GM19397 (cell line): ENCODE data around the gene LRMDA.

ENCODE experiments used
- ATAC-seq: cut with Tn5 transposase; IDR thresholded peaks from one replicate; pipeline ENCODE4 v1.9.1; 2021; ENCODE audit warnings: mild to moderate bottlenecking, moderate library complexity; ENCODE audit not compliant: unreplicated experiment

LRMDA gene

DNA sequence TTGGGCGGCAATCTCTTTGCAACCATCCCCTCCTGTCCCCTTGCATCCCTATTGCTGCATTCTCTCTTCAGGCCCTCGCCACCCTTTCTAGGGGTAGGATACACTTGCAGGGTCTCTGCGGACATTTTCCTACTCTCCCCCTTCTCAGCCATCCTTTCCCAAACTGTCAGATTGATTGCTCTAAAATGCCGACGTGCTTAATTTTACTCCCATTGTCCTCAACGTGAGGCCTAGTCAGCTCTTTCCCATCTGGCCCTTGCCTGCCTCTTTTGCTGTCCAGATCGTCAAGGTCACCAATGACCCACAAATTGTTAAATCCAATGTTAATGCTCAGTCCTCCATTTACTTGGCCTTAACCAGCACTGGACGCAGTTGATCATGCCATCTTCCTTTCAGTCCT is 12.7 kb upstream of the LRMDA start:
- no peak for ATAC-seq

DNA sequence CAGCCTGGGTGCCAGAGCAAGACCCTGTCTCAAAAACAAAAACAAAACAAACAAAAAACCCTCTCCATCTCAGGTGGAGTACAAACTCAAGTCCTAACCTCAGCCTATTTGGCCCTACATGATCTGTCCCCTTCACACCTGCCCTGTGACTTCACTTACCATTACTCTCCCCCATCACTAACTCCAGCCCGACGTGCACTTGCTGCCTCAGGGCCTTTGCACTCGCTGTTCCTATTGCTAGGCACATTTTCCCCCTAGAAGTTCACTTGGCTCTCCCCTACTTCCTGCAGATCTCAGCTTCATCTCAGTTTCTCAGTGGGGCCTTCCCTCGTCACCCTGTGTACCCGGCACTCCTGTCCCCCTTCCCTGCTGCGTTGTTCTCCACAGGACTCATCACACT is 8.5 kb upstream of the LRMDA start:
- ATAC-seq, result no peak

DNA sequence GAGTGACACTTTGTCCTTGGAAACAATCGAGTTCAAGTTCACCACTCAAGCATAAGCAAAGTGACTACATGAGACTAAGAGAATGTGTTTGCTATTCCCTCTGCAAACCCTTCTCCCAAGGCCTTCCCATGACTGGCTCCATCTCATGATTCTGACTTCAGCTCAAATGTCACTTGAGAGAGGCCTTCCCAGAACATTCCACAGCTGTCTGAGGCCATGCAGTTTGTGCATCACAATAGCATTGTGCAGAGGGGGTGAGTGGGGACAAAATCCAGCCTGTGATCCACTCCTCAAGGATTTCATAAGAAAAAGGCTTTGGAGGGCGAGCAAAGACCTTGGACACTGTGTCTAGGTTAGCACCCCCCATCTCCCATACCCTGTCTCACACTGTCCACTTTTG is 6.9 kb upstream of the LRMDA start:
- ATAC-seq, result no peak

DNA sequence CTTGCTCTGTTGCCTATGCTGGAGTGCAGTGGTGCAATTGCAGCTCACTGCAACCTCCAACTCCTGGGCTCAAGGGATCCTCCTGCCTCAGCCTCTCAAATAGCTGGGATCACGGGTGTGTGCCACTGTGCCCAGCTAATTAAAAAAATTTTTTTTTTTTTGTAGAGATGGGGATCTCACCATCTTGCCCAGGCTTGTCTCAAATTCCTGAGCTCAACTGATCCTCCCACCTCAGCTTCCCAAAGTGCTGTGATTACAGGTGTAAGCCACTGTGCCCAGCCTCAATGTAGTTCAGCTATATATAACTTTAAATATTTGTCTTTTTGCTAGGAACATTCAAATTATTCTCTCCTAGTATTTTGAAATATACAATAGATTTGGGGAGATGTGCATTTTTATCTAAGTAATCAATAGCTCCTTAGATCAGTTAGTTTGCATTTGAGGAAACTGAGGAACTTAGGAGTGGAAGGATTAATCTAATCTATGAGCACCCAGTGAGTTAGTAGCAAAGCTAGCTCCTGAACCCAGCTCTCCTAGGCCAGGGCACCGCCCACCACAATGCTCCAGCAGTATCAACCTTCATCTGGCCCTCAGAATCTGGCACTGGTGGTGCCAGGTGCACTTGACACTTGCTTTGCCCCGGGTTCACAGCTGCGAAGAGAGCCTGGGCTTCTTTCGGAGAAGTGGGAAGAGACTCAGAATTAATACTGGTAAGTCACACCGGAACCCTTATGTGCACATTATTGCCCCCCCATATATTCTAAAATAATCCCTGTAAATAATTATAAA is 5.9 kb upstream of the LRMDA start:
- ATAC-seq, result no peak

DNA sequence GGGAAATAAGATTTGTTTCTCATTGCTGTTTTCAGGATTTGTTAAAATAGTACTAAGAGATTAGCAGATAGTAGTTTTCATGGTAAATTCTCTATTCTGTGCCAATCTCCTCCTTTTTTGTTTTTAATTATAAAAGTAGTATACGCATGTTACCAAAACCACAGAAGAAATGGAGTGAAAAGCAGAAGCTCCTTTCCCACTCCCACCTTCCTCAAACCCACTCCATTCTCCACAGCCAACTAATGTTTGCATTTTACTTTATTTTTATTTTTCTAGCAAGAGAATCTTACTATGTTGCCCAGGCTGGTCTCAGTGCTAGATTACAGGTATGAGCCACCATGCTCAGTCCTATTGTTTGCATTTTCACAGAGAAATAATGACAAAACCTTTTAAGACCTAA is 4.5 kb upstream of the LRMDA start:
- ATAC-seq, result no peak

DNA sequence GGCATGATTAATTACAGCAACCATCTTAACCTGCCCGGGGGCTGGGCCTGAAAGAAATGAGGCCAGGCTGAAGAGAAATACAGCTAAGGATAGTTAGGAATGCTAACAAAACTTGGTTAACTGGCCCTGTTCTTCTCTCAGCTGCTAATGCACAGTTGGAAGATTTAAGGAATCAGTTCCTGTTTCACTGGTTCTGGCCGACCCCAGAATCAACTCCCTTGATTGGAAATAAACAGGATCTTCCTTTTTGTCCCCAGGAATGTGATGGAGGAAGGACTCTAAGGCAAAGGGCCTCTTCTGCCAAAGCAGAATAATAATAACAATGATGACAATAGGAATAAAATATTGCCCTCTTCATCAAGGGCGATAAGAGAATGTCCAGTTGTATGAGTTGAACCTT is 3.5 kb upstream of the LRMDA start:
- ATAC-seq, result no peak

DNA sequence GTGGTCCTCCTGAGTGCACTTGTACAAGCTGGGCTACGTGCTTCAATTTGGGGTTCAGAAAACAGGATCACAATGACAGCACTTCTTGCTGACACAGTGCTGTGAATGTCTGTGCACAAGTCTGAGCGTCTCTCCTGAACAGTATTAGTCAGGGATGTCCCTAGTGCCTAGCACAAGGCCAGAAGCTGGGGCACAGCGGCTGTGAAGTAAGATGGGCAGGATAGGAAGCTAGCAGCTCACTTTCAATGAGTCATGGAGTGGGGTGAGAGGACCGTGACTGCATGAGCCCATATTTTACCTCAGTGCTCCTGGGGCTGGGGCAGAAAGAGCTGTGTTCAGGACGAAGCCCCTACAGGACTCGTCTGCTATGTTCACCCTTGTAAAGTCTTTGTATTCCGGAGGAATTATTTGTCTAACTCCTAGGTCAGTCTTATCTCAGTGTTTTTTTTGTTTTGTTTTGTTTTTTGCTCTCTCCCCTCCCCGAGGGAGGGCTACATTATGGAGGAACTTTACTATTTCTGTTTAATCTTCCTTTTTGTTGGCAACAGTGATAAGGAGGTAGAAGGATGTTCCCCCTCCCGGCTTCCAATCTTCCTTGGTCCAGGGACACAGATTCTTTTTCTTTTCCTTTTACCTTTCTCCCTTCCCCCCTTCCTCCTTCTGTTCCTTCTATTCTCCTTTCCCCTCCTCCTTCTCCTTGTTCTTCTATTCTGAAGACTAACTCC is 2.8 kb upstream of the LRMDA start:
- no peak for ATAC-seq

DNA sequence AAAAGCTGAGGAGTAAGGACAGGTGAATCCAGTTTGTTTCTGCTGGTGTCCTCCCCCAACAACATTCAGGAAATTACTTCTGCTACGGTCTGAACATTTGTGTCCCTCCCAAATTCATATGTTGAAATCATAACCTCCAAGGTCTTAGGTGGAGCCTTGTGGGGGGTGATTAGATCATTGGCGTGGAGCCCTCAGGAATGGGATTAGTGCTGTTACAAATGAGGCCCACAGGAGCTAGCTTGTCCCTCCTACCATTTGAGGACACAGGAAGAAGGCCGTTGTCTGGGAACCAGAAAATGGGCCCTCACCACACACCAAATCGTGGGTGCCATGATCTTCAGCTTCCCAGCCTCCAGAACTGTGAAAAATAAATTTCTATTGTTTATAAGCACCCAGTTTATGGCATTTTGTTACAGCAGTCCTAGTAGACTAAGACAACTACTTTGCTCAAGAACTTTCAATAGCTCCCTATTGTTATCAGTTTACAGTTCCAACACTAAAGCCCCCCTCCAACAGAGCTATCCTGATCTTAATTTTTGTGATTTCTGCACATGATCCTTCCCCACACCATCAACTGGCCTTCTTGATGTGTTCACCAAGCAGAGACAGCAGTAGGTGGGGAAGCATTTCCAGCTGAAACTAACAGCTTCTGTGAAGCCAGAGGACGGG is 2.1 kb upstream of the LRMDA start:
- ATAC-seq, result no peak

DNA sequence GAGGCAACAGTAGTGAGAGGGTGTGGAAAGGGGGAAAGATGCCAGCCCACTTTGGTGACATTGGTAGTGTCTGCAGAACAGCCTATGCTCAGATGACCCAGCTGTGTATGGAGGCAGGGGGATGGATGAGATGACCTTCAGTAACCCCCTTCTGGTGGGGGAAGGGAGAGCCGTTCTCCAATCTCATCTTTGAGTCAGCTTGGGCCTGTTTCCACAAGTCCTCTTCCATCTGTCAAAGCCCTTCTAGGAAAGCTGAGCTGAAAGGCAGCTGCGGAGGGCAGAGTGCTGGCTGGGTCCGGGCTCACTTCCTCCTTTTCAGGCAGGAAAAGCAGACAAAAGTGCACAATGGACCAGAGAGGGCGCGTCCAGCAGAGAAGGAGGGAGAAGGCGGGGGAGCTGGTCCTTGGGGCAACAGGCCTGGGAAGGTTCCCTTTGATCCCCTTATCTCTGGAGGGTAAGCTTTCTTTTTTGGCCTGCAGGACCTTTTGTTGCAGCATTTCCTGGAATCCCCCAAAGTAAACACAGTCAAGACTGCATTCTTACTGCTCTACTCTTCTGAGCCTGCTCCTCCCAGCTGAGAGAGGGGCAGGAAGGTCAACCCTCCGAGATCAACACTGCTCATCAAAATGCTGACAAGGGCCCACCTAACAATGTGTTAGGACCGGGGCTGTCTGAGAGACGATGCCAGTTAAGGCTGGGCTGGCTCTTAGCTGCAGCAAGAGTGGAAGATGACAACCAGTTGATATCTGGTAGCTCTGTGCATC is 1.2 kb upstream of the LRMDA start:
- ATAC-seq, result peak; percentile 38

DNA sequence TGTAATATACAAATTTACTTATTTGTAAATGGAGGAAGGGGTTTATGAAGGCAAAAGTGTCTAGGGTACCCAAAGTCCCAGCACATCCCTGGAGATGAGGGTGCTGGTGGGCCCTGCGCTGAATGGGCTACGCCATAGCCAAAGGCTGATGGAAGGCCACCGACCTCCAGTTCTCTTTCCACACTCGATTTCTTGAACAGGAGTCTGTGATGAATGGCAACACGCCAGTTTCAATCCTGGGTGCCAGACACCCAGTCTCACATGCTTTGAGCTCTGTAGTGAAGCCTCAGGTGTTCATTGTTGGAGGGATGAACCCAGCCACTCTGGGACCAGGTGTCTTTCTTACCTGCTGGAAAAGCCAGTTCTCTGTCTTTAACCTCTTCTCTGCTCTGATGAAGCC is 752 bp downstream of the LRMDA start:
- no peak for ATAC-seq

DNA sequence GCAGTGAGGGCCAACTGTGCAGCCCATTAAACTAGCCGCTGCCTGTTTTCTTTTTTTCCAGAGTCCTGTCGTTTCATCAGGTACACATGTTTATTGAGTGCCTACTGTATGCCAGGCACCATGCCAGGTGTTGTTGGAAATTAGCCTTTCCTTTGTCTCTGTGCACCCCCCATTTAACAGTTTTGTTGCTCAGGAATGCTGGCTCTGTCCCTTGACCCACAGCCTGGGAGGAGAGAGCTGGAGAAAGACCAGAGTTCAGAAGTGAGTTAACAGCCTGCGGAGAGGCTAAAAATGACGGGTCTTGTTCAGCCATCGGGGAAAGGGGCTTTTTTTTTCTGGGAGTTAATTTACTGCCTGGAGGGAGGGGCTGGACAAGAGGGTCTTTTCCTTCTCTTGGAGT is 1.3 kb downstream of the LRMDA start:
- no peak for ATAC-seq

DNA sequence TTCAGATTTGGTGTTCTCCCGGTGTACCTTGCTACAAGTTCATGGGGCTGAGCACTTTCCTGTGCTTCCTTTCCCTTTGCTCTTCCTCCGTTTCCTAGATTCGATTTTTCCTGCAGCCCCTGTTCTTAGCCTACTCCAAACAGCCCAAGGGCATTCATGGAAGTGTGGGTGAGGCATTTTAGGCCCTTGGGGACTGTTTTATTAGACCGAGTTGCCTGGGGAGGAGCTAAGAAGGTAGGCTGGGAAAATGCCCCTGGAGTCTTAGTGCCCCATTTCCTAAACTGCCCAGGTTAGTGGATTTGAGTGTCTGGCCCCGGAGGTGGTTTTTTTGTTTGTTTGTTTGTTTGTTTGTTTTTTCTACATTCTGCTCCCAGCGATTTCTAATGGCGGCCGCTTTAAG is 1.8 kb downstream of the LRMDA start:
- ATAC-seq, result no peak

DNA sequence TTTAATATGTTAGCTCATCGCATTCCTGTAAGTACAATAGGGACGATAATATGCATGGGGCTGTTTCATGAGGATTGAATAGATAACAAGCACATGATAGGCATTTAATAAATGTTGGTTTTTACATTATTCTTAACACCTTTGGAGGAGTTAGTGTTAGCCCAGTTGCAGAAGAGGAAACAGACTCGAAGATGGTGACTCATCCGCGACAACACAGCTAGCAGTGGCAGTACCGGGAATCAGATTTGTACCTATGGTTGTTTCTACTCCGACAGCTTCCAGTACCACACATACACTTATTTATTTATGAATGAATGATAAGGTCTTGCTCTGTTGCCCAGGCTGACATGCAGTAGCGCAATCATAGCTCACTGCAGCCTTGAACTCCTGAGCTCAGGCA is 2.9 kb downstream of the LRMDA start:
- no peak for ATAC-seq

DNA sequence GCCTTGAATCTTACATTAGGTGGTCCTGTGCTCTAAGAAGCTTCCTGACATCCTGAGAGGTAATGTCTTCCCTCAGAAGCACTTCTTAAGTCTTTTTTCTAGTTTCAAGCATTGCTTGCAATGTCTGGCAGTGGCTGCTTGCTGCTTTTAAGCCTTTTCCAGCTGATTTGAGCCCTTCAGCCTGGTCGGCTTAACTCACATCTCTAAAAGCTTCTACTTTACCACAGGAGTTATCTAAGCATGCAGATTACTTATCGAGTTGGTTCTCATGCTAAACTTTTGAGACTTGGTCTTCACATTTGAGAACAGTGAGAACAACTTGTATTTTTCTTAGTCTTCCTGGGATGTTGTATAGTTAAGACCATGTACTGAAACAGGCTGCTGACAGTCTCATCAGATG is 3.9 kb downstream of the LRMDA start:
- ATAC-seq, result no peak

DNA sequence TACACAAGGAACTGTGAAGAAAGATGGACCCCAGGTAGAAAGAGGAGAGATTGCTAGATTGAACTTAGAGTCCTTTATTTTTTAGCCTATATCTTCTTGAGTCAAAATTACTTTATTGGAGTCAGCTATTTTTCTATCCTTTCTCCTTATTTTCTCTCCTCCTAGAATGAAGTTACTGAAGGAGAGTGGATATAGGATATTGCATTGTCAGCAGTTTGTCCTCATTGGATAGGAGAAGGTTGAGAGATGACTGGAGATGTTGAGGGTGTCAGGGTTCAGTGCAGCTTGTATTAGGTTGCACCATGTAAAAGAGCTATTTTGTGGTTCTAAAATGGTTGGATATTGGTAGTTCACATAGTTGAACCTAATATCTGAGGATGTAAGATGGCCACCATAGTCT is 5.5 kb downstream of the LRMDA start:
- no peak for ATAC-seq

DNA sequence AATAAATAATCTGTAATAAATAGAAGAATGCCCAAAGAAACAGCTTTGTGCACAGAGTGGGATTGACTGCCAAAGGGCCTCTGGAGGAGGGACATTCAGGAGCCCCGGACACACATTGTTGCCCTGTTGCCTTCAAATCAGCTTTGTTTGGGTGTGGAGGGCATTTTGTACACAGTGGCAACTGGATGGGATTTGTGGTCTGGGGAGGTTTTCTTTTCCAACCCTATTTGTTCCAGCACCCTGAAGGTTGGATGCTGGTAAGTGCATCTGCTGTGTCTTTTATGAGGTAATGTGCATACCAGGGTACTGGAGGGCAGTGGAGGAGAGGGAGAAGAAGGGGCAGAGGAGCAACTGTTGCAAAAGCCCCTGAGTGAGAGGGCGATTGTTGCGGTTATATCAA is 6.3 kb downstream of the LRMDA start:
- no peak for ATAC-seq

DNA sequence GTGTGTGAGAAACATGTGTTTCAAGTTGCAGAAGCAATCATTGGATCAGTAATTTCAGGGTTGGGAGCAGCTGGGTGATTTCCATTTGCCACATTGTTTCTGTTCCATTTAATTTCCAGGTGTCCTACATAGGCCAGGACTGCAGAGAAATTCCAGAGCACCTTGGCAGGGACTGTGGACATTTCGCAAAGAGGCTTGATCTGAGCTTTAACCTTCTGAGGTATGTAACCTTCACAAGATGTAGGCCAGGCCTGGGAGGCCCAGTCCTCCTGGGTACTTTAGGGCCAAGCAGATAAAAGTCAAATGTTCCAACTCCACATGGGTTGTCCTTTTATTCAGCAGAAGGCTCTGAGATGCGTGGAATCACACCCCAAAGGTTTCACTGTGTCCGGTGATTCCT is 6.9 kb downstream of the LRMDA start:
- ATAC-seq, result no peak

DNA sequence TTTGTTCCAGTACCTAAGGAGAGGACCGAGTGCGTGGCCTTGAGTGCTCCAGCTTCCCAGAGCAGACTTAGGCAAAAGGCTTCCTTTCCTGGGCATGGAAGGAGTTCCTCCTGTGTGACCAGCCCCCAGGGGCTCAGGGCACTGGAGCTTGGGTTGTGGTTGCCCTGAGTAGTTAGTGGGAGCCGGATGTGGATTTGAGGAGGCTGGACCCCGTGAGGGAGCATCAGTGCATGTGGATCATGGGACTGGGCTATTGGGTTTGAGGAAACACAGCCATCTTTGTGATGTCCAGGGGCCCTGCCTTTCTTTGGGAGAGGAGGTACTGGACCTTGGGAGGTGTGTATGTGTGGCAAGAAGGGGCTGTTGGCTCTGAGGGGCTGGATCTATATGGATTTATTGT is 8.4 kb downstream of the LRMDA start:
- ATAC-seq, result no peak

DNA sequence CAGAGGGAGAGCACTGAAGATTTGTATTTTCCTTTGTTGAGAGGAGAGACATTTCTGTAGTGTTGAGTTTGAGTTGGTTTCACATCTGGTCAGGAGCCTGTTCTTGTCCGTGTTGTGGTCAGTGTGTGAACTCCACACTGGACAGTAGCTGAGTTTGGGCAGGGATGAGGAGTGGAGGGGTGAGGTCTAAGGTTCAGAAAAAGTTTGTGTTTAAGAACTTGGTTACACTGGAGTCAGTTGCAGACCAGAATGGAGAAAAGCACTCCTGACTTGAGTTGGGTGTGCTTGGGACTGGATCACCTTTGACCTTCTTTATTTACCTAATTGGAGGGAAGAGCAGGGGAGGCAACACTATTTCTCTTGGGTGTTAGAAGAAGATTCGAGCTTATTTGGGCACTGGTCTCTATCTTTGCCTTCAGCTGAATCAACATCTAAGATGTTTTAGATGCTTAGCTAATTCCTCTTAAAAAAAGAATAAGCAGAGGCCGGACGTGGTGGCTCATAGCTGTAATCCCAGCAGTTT is 8.9 kb downstream of the LRMDA start:
- ATAC-seq, result no peak

DNA sequence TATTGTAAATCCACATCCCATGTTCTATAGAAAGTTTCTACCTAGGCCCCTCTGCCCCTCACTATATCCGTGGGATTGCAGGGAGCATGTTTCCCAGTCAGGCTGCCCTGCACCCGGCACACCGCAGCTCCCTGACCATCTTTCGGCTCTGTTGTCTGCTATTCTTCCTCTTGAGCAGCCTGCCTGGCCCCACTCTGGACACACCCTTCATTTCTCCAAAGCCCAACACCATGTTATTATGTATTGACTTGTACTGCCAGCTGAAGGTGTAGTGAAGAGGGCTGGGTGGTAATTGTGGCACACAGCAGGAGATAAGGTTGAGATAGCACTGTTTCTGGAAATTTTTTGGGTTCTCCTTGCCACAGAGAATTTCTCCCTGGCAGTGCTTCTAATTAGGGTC is 9.8 kb downstream of the LRMDA start:
- no peak for ATAC-seq

DNA sequence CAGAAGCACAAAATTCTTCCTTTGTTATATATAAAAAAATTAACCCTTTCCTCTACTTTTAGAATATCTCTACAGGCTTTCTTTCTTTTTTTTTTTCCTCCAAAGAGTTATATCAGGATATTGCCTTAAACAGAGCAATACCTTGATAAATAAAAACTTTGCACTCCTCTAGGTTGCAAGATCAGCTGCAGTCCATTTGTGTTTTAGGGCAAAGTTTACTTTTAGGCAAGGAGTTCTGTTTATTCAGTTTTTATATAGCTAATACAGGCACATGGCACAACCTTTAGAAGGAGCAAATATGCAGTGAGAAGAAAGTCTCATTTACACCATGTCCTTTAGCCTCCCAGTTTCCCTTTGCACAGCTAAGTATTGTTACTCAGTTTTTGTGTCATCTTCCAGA is 10.3 kb downstream of the LRMDA start:
- no peak for ATAC-seq
